HG02759 (cell line): ENCODE data around the gene VKORC1.
A peak's percentile ranks its signal among the peaks of the same experiment; 100 is the strongest.

Experiments
- ATAC-seq: cut with Tn5 transposase; IDR thresholded peaks from one replicate; pipeline ENCODE4 v1.9.1; 2021; ENCODE audit warnings: mild to moderate bottlenecking, moderate library complexity; ENCODE audit not compliant: unreplicated experiment

The VKORC1 gene

DNA sequence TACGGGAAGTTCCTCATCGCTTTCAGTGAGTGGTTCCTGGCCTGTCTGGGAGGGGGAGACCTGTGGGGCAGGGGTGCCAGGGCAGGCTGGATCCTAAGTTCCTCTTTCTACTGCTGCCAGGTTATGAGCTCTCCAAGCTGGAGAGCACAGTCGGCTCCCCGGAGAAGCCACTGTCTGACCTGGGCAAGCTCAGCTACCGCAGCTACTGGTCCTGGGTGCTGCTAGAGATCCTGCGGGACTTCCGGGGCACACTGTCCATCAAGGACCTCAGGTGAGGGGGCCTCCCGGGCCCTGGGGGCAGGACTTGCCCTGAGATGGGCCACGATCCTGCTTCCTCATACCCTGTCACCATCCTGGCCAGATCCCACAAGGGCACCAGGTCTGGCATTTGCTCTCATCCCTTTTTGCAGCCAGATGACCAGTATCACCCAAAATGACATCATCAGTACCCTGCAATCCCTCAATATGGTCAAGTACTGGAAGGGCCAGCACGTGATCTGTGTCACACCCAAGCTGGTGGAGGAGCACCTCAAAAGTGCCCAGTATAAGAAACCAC lies 35.8 kb upstream of the VKORC1 start:
- no peak for ATAC-seq

DNA sequence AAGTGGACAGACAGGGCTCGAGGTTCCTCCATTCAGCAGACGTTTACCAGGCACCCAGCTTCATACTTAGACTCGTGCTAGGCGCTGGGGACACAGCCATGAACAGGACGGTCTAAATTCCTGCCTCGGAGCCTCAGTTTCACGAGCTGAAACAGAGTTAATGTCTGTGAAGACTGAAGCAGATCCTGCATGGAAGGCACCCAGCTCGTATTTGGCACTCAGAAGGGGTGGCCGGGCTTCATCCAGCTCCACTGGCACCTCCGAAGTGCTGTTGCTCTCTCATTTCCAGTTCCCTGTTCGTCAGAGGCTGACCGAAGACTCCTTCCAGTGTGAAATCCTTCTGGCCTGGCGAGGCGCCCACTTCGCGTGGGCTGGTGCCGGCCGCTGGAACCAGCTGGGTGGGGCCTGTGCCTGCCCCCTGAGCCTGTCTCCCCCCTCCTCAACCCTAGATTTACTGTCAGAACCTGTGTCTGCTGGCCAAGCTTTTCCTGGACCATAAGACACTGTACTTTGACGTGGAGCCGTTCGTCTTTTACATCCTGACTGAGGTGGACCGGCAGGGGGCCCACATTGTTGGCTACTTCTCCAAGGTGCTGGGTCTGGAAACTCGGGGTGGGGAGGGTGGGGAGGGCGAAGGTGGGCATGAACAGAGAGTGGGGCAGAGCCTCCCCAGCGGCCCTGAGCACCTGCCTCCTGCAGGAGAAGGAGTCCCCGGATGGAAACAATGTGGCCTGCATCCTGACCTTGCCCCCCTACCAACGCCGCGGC lies 35.2 kb upstream of the VKORC1 start:
- no peak for ATAC-seq

- ATAC-seq, result no peak
These were observed 34.3 kb upstream of the VKORC1 start for GRCh38 chr16:31128711-31129567.

GRCh38 chr16:31127182-31127581 lies 32.6 kb upstream of the VKORC1 start:
- ATAC-seq, result no peak

- no peak for ATAC-seq
These were observed 31.2 kb upstream of the VKORC1 start for GRCh38 chr16:31125844-31126243.

DNA sequence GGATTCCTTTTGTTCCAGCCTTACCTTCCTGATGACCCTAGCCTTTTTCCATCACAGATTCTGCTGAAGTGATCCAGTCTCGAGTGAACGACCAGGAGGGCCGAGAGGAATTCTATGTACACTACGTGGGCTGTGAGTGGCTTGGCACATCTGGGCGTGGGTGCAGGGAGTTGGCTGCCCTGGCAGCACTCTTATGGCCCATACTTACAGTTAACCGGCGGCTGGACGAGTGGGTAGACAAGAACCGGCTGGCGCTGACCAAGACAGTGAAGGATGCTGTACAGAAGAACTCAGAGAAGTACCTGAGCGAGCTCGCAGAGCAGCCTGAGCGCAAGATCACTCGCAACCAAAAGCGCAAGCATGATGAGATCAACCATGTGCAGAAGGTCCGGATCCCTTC lies 25.5 kb upstream of the VKORC1 start:
- ATAC-seq, result no peak

GRCh38 chr16:31118223-31119155 lies 23.9 kb upstream of the VKORC1 start:
- no peak for ATAC-seq

DNA sequence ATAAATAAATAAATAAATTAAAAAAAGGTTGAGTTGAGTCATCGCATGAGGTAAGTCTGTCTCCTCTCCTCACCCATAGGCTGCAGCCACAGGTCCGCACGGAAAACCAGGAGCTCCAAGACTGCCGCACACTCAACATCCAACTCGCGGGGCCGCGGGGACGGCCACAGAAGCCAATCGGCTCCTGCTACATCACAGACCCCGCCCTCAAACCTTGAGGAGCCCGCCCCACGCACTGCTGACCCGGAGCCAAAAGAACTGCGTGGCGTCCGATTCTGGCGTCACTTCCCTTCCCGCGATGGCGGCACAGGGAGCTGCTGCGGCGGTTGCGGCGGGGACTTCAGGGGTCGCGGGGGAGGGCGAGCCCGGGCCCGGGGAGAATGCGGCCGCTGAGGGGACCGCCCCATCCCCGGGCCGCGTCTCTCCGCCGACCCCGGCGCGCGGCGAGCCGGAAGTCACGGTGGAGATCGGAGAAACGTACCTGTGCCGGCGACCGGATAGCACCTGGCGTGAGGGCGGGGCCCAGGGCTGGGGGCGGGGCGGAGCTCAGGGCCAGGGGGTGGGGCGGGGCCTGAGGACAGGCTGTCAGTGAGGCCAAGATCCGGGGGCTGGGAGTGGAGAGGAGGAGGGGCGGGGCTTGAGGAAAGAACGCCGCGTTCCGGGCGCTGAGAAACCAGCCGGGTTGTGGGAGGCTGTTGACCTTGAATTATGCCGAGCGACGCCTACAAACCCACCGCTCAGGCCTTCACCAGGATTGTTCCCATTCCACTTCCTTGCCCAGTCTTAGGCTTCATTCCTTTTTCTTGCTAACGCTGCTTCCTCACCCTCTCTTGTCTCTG lies 23.0 kb upstream of the VKORC1 start, which contains the start of gene KAT8:
KAT8 (plus strand) TSS at position 281 of the 839 bp plus-strand sequence; CDS start at position 299, 18 bp downstream.
- ATAC-seq, result peak; percentile 89

- ATAC-seq, result no peak
These were observed 19.9 kb upstream of the VKORC1 start for GRCh38 chr16:31114468-31114867.

DNA sequence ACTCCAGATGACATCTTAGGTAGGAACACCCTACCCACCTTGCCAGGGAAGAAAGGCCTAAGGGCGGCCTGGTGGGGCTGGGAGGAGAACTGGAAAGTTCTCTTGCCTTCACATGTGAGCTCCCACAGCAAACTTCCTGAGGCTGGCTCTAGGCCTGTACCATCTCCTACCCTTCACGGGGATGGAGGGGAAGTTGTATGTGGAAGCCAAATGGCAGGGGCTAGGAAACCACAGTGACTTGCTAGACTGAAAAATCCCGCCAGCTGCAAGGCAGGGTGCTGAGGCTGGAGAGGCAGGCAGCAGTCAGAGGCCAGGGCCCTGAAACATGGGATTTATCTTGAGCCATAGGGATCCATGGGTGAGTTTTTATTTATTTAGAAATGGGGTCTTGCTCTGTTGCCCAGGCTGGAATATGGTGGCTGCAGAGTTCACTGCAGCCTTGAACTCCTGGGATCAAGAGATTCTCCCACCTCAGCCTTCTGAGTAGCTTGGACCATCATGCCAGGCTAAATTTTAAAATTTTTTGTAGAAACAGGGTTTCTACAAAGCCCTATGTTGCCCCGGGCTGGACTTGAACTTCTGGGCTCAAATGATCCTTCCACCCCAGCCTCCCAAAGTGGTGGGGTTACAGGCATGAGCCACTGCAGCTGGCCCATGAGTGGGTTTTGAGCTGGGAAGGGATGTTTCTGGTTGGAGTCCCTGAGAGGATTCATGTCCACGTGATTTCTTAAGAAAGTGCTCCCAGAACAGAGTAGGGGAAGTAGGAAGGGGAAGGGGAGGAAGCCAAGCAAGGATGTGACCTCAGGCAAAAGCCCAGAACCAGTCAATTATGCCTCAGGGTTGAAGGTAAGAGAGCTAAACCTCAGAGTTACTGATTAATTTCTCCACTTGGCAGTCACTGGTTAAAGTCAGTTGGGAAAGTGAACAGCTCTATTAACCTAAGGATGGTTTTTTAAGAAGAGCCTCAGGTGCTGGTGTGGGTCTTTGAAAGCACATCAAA lies 18.8 kb upstream of the VKORC1 start:
- no peak for ATAC-seq

- ATAC-seq, result no peak
These were observed 18.1 kb upstream of the VKORC1 start for GRCh38 chr16:31112711-31113110.

DNA sequence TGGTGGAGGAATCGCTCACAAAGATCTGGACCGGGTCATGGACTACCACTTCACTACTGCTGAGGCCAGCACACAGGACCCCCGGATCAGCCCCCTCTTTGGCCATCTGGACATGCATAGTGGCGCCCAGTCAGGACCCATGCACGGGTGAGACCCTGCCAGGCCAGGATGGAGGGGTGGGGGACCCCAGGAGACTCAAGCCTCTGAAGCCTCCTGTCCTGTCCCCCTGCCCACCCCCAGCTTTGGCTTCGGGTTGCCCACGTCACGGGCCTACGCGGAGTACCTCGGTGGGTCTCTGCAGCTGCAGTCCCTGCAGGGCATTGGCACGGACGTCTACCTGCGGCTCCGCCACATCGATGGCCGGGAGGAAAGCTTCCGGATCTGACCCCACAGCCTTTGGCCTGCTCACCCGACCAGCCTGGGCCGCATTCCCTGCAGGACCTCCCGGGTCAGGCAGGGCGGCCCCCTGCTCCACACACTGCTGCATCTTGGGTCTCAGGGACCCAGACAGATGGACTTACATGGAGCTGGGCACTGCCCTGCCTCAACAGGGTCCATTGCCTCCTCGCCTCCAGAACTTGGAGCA lies 17.4 kb upstream of the VKORC1 start:
- no peak for ATAC-seq

DNA sequence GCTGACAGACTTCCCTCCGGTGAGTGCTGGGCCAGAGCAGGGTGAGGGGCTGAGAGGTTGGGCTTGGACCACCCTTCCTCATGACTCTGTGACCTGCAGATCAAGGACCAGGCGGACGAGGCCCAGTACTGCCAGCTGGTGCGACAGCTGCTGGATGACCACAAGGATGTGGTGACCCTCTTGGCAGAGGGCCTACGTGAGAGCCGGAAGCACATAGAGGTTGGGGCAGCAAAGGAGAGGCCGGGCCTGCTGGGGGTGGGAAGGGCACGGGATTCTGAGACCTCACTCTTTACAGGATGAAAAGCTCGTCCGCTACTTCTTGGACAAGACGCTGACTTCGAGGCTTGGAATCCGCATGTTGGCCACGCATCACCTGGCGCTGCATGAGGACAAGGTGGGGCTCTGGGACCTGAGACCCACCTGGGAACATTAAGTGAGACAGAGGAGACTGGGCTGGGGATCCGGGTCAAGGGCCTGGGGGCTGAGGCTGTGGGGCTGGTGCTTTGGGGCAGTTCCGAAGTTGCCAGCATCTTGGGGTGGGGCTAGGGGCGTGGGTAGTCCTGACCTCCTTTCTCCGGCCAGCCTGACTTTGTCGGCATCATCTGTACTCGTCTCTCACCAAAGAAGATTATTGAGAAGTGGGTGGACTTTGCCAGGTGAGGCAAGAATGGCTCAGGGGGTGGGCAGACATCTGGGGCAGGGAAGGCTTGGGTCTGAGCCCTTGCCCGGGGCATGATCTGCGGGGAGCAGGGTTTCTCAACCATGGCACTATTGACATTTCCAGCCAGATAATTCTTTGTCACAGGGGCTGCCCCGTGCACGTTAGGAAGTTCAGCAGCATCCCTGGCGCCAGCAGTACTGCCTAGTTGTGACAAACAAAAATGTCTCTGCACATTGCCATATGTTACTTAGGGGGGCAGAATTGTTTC lies 15.8 kb upstream of the VKORC1 start:
- ATAC-seq, result no peak

DNA sequence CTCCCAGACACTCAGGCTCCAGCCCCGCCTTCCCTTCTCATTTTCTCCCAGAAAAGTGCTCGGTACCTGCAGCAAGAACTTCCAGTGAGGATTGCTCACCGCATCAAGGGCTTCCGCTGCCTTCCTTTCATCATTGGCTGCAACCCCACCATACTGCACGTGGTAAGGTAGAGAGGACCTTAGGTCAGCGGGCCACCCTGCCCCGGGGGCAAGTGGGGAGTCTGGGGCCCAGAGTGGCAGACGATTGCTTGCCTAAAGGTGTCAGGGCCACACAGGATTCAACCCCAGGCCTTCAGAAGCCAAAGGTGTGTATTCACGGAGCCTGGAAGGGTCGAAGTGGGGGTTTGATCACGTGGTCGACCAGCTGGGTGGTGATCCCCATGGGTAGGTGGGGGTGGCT lies 15.0 kb upstream of the VKORC1 start:
- no peak for ATAC-seq

- ATAC-seq, result no peak
These were observed 14.4 kb upstream of the VKORC1 start for GRCh38 chr16:31108794-31109558.

DNA sequence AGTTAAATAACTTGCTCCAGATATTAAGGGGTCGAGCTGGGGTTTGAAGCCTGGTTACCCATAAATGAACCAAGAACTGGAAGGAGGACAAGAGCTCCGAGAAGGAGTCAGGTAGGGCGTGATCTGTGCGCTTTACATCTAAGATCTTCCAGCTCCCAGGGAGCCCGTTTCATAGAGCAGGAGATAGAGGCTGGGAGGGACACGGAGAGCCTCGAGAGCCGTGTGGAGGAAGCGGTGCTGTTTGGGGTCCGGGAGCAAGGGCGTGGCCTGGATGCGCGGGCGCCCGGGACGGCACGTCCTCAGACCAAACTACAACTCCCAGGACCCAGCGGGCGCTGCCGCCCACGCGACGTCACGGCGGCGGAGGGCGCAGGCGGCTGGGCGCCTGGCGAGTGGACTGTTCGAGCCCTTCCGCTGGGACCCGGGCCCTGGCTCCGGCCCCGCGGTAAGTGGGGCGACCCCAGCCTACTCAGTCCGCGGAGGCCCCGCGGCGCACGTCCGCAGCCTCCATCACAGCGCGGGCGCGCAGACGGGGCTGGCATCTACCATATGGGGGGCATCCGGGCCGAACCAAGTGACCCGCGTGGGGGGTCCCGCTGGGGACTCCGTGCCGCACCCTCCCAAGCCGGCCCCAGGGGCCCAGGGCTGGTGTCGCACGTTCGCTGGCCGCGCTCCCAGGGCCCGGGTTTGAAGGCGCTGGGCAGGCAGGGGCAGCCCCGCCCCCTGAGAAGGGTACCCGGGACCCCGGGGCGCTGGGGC lies 13.6 kb upstream of the VKORC1 start, which contains the start of gene BCKDK:
BCKDK (plus strand) TSS at position 352 of the 759 bp plus-strand sequence. CDS start 838 bp downstream, outside the sequence.
- peak; percentile 92 for ATAC-seq
